ENCODE measurements around the gene OBSL1.

The OBSL1 gene

DNA sequence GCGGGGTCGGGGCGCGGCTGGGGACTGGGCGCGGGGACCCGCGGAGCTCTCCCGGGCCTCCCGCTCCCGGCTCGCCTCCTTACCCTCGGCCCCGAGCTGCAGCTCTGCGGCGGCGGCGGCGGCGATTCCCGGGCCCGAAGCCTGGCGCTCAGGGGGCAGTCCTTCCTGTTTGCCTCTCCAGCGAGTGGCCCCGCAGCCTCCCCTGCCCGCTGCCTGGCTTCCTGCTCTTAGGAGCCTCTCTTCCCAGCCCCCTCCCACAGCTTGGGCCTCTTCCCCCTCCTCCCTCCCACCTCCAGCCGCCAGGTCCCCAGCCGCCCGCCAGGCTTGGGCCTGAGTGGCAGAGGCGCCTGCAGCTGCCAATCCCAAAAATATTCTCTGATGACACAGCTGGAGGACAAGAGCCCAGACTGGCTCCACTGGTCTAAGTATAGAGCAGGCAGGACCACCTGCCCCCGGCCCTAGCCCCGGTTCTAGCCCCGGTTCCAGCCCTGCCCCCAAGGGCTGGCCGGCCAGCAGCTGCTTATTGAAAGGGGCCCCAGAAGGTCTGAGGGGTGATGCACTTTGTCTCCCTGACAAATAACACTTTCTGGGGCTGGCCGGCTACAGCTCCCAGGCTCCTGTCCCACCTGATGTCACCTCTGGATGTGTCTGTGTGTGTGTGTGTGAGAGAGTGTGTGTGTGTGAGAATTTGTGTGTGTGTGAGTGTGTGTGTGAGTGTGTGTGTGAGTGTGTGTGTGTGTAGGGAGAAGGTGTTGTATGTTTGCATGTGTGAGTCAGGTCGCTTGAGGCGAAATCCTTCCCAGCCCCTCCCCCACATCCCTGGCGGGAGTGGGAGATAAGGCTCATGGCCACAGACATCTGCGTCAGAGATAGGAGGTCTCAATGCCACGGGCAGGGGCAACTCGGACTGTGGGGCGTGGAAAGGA lies at the start of gene OBSL1:
TSS of gene OBSL1 (minus strand) at position 229 of the 926 bp plus-strand sequence. CDS start 307 bp downstream, outside the sequence.
- peak; percentile 25 to 49 for DNase-seq

DNA sequence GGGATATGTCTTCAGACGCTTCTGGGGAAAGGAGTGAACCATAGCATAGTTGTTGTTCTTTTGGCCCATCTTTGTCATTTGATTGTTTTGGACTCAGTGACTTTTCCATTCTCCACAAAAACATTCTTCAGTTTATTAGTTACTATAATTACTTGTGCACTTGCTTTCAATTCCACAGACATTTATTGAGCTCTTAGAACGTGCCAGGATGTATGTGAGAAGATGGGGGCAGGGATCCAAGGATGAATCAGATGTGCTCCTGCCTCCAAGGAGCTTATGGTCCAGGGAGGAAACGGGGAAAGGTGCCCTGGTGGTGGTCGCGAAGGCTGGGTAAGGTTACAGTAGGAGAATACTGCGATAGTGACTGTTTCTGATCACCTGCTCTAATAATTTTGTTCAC lies 49.2 kb upstream of the OBSL1 start:
- no peak for DNase-seq

DNA sequence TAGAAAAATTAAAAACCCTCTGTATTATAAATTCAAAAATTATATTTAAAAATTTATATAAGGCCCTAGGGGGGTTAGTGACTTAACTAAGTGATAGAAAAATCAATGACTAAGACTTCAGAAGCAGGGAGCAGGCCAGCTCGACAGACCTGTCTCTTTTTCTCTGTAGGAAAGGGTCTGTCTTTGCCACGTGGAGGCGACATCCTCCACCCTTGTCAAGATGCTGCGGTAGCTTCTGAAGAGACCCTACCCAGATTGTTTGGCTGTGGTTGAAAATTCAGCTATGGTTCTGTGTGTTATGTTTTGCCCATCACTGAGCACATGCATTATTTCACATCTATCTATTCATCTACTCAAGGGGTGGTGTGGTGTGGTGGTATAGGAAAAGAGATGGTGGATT lies 47.9 kb upstream of the OBSL1 start:
- DNase-seq, result no peak

DNA sequence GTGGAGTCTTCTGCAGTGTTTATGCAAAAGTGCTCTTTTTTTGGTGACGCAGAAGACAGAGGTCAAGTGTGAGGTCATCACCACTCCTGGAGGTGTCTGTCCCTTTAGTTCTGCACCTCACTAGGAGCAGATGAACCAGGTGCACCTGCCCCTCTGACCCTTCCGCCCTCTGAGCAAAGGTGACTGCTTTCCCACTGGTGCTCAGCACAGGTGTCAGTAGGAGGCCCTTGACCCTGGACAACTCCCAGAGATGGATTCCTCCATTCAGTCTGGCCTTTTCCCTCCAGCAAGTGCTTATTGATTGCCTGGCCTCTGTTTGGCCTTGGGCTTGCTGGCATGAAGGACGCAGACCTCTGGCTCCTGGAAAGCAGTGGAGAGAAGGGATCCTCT lies 47.4 kb upstream of the OBSL1 start:
- no peak for DNase-seq

DNA sequence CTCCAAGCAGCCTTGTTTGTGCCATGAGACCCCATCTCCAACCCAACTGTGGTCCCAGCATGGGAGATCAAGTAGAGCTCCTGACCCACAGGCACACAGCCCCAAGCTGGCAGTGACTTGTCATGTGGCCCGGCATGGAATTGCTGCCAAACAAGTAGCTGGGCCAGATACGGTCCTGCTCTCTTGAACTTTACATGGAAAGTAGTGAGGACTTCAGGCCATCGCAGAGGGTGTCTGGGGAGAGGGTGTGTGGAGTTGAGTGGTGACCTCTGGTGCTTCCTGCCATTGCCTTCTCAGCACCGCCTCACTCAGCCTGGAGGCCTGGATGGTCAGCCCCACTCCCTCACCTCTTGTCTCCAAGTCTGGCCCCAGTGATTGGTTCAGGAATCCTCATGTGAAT lies 45.2 kb upstream of the OBSL1 start:
- no peak for DNase-seq

DNA sequence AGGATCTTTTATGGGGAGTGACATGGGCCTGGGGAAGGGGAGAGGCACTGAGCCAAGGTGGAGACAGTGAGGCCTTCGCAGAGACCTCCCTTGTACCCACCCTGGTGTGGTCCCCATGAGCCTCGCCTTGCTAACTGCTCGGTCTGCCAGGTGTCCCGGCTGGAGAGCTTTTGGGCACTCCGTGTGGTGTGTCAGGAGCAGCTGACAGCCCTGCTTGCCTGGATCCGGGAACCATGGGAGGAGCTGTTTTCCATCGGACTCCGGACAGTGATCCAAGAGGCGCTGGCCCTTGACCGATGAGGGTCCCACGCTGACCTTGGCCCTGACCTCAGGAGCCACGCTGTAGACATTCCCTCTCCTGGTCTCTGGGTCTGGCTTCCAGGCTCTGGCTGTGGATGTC lies 44.6 kb upstream of the OBSL1 start:
- DNase-seq, result no peak

DNA sequence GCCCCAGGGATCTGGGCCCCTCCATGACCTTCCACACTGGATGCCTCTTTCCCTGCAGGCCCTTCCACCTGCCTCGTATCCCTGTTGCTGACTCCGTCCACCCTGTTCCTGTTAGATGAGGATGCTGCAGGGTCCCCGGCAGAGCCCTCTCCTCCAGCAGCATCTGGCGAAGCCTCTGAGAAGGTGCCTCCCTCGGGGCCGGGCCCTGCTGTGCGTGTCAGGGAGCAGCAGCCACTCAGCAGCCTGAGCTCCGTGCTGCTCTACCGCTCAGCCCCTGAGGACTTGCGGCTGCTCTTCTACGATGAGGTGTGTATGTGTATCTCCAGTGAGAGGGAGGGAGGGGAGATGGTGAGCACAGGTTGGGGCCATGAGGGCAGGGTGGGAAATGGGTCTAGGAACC lies 43.7 kb upstream of the OBSL1 start:
- no peak for DNase-seq

DNA sequence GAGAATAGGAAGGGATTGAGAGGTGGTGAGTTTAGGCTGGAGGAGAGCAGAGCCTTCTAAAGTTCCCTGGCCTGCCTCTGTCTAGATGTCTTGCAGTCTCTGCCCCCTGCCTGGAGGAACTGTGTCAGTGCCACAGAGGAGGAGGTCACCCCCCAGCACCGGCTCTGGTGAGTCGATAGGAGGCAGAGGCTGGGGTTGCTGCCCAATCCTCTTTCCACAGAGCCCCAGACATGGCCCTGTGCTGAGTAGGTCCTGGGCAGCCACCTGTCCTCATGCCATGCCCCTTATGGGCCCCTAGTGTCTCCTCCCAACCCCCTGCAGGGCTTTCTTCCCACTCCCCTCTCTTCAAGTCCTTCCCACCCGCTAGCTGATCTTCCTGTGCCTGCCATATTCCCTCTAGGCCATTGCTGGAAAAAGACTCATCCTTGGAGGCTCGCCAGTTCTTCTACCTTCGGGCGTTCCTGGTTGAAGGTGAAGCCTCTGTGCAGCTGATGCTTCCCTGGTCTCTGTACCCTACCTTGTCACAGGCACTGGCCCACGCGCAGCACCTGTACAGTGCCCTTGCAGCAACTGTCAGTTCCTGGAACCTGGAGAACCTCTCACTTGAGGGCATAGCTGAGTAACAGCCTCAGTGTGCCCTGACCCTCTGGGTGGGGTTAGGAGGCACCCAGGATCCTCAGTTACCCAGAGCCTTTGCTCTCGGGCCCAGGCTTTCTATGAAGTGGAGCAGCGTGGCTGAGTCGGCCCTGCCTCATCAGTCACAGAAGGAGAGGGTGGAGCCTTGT lies 42.9 kb upstream of the OBSL1 start:
- no peak for DNase-seq

DNA sequence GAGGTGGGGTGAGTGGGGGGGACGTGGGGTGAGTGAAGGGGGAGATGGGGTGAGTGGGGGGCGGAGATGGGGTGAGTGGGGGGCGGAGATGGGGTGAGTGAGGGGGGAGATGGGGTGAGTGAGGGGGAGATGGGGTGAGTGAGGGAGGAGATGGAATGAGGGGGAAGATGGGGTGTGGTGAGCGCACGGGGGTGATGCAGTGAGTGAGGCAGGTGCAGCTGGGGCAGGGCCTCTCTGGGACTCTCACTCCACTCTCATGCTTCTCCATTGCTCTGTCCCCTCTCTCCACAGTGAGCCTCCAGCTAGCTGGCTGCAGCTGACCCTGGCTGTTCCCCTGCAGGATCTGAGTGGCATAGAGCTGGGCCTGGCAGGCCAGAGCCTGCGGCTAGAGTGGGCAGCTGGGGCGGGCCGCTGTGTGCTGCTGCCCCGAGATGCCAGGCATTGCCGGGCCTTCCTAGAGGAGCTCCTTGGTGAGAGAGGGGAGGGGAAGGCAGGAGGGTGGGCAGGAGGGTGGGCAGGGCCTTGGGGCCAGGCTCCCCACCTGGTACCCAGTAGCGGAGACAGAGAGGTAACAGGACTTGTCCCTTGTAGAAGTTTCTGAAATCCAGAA lies 42.2 kb upstream of the OBSL1 start:
- DNase-seq, result no peak

DNA sequence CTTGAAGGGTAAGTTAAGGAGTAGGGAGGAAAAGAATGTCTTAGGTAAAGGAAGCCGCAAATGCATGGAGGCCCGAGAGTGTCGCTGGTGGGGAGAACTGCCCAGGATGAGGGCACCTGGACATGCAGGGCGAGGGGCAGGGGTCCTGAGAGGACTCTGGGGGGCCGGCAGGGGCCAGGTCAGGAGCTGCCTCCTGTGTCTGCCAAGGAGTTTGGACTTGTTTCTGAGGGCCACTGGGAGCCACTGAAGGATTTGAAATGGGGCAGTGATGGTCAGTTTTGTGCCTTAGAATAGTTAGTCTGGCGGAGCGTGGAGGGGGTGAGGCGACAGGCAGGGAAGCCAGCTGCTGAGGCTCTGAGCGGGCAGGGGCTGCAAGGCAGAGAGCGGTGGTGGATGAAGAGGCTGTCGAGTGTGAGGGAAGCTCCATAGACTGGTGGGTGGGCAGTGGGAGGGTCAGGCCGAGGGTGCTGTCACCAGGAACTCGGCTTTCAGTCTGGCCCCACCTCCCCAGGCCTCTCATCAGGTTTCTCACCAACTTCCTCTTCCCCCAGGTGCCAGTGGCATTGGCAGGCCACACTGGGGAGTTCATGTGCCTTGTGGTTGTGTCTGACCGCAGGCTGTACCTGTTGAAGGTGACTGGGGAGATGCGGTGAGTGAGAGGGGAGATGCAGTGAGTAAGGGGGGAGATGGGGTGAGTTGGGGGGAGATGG lies 41.4 kb upstream of the OBSL1 start:
- no peak for DNase-seq

DNA sequence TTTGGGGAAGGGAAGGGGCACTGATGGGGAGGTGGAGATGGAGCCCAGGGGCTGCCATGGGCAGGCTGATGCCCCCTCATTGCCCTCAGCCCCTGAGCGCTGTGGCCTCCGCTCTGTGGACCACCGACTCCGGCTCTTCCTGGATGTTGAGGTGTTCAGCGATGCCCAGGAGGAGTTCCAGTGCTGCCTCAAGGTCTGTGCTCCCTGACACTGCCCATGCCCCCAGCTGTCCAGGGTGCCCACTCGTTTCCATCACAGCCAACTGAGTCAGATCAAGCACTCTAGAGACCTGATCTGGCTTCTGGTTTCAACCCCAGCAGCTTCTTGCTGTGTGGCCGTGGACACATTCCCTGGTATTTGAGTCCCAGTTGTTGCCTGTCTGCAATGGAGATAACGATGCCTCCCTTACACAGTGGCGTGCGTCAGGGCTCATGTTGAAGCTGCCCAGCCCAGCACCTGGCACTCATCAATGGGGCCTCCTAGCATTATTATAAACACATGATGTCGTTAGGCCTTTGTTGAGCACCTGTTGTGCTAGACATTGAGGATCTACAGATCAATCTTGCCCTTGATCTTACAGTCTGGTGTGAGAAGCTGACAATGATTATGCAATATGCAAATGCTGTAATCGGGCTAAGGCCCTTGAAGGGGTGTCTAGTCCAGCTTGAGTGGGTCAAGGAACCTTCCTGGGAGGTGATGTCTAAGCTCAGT lies 40.7 kb upstream of the OBSL1 start:
- DNase-seq, result no peak

DNA sequence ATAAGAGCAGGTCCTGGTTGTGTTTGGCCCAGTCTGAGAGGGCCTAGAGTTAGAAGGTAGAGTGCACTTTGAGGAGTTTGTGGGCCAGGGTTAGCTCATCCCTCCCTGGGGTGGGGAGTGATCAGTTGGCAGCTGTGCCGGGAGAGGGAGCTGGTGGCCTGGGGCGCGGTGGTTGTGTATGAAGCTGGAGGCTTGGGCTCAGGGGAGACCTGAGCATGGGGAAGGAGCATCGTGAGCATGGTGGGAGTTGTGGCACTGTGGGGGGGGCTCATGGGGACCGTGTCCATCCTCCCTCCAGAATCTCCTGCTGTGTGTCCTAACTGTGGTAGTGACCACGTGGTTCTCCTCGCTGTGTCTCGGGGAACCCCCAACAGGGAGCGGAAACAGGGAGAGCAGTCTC lies 40.0 kb upstream of the OBSL1 start:
- no peak for DNase-seq

DNA sequence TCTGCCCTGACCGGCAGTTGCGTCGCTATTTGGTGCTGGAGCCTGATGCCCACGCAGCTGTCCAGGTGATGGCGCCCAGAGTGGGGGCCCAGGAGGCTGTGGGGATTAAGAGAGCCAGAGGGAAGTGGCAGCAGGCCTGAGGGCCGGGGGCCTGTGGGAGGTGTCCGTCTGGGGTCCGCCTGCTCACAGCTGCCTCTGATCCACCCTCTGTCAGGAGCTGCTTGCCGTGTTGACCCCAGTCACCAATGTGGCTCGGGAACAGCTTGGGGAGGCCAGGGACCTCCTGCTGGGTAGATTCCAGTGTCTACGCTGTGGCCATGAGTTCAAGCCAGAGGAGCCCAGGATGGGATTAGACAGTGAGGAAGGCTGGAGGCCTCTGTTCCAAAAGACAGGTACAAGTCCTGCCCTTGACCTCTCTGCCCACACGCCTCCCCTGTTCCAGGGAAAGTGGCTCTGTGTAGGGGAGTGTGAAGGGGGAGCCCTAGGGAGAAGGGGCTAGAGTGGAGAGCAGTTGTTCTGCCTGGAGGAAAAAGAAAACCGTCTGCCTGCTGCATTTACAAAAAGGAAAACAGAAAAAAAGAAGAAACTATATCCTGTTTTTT lies 37.9 kb upstream of the OBSL1 start:
- no peak for DNase-seq

DNA sequence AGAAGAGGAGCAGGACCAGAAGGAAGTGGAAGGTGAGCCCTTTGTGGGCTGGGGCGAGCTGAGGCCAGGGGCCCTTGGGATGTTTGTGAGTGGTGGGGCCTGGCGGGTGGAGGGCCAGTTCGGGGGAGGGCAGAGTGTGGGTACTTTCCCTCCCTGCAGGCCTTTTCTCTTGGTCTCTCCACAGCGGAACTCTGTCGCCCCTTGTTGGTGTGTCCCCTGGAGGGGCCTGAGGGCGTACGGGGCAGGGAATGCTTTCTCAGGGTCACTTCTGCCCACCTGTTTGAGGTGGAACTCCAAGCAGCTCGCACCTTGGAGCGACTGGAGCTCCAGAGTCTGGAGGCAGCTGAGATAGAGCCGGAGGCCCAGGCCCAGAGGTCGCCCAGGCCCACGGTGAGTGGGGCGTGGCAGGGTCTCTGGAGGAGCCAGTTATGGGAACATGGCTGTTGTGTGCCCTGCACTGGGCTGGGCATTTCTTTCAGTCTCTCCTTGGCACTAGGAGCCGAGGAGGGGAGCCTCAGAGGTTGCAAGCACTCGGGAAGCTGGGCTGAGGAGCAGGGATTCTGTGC lies 37.1 kb upstream of the OBSL1 start:
- no peak for DNase-seq

DNA sequence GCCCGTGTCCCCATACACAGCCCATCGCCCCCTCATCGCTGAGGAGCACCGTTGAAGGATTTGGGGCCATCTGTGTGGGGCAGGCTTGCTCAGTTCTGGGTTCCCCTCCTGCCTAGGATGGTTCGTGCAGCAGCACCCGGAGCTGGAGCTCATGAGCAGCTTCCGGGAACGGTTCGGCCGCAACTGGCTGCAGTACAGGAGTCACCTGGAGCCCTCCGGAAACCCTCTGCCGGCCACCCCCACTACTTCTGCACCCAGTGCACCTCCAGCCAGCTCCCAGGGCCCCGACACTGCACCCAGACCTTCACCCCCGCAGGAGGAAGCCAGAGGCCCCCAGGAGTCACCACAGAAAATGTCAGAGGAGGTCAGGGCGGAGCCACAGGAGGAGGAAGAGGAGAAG lies 36.6 kb upstream of the OBSL1 start:
- DNase-seq, result no peak

DNA sequence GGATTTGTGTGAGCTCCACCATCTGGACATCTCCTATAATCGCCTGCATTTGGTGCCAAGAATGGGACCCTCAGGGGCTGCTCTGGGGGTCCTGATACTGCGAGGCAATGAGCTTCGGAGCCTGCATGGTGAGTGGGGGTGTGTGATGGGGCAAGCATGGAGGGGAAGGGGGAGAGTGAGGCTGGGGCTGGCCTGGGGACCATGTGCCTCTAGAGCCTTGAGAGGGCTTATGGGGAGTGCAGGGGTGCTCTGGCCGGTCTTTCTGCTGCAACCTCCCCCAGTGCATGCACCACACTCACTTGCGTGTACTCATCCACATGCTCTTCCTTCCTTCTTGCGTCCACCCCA lies 34.2 kb upstream of the OBSL1 start:
- DNase-seq, result no peak

DNA sequence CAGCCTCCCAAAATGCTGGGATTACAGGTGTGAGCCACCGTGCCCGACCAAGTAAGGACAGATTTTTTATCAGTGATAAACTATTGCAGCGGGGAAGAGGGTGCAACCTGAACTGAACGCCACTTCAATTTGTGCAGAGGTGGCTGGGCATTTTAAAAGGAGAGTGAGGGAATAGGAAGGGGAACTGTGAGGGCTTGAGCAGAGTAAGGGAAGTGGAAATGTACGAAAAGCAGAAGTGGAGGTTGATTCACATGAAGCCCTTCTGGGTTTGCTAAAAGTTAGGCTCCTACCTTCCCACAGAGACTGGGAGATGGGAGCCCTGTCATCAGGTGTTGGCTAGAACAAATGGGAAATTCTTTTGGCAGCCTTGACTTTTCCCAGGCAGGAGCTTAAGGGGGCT lies 32.4 kb upstream of the OBSL1 start:
- no peak for DNase-seq

DNA sequence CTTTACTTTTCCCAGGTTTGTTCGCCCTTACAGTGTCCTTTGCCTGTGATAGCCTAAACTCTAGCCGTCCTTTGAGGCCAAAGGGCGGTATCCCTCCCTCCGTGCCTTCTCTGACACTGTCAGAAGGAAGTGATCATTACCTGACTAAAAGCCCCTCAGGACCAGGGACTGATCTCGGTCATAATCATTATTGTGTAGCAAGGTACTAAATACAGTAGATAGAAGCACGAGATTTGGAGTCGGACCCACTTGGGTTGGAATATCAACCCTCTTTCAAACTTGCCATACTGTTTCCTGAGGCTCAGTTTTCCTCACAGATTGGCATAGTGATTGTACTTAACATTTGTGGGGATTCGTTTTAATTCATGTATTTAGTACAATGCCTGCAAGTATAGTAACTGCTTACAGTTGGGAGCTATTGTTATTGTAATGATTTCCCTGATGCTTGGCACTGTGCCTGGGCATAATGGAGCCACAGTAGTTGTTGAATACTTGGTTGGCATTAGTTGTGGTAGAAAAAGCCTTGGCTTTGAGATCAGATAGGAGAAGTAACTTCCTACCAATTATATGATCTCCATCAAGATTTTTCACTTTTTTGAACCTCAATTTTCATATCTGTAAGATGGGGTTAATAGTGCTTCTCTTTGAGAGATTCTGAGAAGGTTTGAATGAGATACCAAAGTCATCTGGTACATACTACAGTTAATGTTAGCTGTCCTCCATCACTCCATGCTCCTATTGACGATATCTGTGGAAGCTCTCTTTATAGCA lies 27.2 kb upstream of the OBSL1 start:
- no peak for DNase-seq

DNA sequence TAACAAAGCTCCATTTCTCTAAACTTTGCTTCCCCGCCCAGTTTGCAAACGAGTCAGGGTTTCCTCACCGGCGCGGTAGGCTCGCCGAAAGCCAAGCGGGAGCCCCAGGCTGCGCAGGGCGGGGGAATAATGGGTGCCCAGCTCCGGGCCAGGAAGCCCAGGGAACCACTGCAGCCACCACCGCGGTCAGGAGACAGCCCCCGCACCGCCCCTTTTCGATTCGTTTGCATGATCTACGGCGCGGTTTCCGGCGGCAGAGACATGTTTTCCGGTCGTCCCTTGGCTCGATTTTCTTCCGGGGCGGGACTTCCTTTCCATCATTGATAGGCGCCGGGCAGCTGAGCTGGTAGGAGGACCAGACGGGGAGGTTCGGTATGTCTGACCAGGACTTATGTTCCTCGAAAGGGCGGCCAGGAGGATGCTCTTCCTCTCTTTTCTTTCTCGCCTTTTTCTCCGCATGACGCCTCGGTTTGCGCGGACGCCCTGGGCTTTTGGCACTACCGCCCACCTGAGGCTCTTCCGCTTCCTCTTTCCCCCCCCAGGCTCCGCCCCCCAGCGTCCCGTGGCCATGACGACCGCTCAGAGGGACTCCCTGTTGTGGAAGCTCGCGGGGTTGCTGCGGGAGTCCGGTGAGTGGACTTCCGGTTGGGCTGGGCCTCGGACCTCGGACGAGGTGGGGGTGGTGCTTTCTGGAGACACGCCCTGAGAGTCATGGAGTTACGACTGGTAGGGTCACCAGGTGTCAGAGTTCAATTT lies 26.4 kb upstream of the OBSL1 start, which contains the start of gene STK11IP:
TSS of gene STK11IP (plus strand) at position 306 of the 756 bp plus-strand sequence. CDS start at position 569, 263 bp downstream.
- DNase-seq, result peak; percentile 90 to 91
